HG03280 (cell line): ENCODE measurements around the gene TEX22.

Experiments used
- ATAC-seq: cut with Tn5 transposase; IDR thresholded peaks from one replicate; pipeline ENCODE4 v1.9.1; 2021; ENCODE audit warnings: mild to moderate bottlenecking, moderate library complexity; ENCODE audit not compliant: unreplicated experiment

Gene TEX22

GRCh38 chr14:105420101-105420973 is 22.0 kb downstream of the TEX22 start:
- no peak for ATAC-seq

GRCh38 chr14:105420974-105421674 is 22.8 kb downstream of the TEX22 start:
- no peak for ATAC-seq

- no peak for ATAC-seq
These were observed 23.6 kb downstream of the TEX22 start for GRCh38 chr14:105421723-105422615.

DNA sequence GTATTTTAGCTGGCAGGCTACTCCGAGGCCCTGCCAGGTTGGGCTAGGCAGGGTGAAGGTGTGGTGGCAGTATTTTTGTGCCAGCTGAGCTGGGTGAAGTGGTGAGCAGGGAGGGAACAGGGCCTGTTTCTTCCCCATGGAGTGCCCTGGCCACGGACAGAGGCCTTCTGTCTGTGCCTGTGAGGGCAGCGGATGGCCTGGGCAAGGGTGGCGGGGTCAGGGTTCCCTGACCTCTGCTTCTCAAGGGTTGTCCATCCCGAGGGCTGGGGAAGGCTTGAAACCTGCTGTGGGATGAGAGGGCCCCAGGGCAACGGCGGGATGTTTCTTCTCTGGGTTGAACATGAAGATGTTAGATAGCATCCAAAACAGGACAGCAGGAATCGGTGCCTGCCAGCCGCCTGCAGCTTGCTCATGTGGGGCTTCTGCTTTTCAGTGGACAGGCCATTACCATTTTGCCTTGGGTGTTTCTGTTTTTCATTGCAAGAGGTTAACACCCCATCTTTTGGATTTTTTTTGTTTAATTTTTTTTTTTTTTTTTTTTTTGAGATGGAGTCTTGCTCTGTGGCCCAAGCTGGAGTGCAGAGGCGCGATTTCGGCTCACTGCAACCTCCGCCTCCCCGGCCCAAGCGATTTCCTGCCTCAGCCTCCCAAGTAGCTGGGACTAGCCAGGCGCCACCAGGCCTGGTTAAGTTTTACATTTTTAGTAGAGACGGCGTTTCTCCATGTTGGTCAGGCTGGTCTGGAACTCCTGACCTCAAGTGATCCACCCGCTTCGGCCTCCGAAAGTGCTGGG is 24.6 kb downstream of the TEX22 start:
- ATAC-seq = no peak

- ATAC-seq = no peak
These were observed 25.3 kb downstream of the TEX22 start for GRCh38 chr14:105423488-105424195.

DNA sequence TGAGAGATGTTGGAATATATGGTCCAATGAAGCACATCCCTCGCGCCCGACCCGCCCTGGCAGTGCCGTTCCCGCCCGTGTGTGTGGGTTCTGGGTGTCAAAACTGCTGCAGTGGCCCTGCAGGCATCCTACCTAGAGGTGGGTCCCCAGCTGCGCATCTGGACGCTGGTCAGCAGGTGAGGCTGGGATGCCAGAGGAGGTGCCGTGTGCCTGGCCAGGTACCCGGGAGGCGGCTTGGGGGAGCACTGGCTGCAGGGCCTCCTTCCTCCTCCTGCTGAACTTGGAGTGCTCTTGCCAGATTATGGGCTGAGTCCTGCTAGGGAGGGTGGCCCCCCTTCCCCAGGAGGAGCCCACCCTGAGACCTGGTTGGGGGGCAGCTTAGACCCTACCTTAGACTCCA is 26.5 kb downstream of the TEX22 start:
- ATAC-seq = no peak

DNA sequence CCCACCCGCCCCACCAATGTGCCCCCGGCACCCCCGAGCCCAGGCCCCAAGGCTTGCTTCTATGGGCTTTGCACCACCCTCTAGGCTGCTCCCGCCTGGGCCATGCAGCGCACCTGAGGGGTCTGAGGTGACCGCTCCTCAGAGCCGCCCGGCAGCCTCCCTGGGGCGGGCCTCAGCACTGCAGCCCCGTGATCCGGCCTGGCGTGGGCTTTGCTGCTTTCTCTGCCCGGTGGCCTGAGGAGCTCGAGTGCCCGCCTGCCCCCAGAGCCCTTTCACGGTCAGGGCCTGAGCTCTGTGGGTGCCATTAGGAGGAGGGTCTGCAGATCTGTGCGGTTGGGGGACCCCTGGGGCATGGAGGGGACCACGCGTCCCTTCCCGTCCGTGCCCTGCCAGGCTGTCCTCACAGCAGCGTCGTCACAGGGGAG is 27.5 kb downstream of the TEX22 start:
- no peak for ATAC-seq

DNA sequence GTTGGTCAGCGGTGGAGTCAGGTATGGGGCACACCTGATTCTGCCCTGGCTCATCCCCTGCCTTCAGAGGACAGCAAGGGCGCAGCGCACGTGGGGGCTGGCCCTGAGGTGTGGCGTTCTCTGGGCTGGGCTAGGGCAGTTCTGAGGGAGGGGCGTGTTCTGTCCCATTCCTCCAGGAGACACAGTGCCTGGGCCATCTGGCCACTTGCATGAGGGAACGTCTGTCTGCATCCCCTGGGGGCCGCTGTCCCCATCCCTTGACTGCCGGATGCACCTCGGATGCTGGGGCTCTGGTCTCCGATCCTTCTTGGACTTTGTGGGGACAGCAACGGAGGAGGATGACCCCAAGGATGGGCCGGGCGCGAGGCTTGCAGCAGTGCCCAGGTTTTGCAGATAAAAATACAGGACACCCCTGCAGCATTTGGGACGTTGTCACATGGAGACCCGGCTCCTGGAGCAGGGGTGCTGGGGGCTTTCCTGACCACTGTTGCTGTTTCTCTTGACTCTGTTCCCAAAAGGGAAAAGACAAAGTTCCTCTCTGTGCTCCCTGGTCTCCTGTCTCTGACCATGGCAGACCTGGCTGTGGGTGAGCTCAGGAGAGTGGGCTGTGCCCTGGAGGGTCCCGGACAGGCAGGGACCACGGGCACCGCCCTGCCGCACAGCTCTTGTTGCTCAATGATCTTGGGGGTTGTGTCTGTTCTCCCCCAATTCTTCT is 28.2 kb downstream of the TEX22 start:
- ATAC-seq = no peak

DNA sequence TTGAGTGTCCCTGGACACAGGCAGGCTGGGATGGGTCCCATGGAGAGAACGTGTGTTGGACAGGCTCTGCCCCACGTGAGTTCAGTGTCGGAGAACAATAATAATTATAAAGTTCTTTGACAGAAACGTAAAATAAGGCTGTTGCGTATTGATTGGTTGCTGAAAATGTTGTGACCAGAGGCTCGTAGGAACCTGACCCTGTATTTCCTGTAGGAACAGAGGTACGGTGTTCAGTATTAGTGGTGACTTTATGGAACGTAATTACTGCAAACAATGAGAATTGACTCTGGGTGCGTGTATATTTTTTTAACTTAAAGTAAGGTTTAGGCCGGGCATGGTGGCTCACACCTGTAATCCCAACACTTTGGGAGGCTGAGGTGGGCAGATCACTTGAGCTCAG is 29.1 kb downstream of the TEX22 start:
- ATAC-seq = no peak

DNA sequence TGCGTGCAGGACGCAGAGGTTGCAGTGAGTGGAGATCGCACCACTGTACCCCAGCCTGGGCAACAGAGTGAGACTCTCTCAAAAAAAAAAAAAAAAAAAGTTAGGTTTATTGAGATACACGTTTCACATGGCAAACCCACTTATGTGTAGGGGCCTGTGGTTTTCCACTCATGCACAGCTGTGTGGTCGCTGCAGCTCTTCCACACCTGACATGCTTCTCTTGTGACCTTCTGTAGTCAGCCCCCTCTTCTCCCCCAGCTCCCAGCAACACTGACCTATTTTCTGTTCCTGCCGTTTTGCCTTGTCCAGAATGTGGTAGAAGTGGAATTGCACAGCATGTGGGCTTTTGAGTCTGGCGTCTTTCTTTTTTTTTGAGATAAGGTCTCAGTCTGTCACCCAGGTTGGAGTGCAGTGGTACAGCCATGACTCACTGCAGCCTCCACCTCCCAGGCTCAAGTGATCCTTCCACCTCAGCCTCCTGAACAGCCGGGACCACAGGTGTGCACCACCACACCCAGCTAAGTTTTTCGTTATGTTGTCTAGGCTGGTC is 29.7 kb downstream of the TEX22 start:
- ATAC-seq = no peak

DNA sequence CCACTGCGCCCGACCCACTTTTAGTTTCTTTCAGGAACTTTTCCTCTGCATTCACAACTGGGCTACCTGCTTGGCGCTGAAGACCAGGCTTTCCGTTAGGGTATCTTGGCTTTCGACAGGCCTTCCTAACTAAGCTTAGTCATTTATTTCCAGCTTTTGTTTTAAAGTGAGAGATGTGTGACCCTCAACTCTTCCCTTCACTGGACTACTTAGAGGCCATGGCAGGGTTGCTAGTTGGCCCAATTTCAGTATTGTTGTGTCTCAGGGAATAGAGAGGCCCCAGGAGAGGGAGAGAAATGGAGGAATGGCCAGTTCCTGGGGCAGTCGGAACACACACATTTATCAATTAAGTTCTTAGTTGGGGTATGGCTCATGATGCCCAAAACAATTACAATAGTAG is 31.7 kb downstream of the TEX22 start:
- no peak for ATAC-seq

GRCh38 chr14:105430565-105430964 is 32.2 kb downstream of the TEX22 start:
- no peak for ATAC-seq

- ATAC-seq = no peak
These were observed 32.9 kb downstream of the TEX22 start for GRCh38 chr14:105431256-105431655.

DNA sequence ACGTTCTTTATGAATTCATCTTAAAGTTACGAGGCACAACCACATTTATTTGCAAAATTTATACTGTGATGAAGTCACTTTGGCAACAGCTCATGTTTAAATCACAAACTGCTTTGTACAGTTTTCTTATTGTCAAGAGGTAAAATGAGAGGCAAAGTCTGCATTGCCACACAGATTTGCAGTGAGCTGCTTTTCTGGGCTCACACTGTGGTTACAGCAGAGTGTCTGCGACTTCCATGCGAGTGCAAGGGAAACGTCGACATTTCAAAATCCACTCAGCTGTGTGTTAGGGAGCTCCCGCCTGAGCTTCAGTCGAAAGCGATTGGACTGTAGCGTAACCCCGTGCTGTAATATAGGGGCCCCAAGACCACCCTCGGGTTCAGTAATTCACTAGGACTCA is 34.3 kb downstream of the TEX22 start:
- ATAC-seq = no peak

DNA sequence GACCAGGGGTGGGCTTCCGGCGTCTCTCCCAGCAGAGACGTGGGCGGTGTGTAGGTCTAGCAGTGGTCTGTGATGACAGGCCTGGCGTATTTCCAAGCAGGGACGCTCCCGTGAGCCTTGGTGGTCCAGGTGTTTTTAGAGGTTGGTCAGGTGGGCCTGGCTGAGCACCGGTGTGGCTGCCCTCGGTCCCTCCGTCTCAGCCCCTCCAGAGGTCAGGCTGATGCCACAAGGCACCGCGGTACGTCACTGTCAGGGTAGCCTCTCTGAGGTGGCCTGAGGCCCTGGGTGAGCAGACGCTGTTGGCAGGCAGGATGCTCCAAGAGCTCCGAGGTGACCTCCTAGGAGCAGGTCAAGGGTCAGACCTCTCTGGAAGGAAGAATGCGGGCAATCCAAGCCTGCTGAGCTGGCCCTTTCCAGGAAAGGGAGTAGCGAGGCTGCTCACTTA is 34.8 kb downstream of the TEX22 start:
- ATAC-seq = no peak

GRCh38 chr14:105436402-105436801 is 38.1 kb downstream of the TEX22 start:
- no peak for ATAC-seq

DNA sequence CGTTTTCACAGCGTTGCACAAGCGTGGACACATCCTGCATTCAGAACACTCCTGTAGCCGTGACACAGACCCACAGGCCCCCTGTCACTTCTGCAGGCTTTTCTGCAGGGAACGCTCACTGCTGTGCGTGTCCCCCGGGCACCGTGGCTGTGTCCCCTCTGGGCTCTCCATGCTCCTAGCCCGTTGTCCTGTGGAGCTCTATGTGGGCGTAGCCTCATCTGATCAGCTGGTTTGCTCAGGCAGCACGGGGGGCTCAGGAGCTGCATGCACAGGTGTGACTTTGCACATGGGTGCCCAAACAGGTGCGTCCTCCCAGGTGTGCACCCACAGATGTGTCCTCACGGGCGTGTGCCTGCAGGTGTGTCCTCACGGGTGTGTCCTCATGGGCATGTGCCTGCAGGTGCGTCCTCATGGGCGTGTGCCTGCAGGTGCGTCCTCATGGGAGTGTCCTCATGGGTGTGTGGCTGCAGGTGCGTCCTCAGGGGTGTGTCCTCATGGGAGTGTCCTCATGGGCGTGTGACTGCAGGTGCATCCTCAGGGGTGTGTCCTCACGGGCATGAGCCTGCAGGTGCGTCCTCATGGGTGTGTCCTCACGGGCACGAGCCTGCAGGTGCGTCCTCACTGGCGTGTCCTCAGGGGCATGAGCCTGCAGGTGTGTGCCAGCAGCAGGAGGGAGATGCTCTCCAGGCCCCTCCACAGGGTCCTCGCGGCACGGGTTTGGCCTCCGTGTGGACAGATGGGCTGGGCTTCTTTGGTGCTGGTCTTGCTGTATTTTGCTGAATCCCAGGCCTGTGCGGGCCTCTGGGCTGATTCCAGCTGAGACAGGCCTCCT is 38.8 kb downstream of the TEX22 start:
- ATAC-seq = no peak
